ENCODE results near the gene CHDH.

GRCh38 chr3:53842436-53843194 is 3.6 kb downstream of the CHDH start:
- TF ChIP-seq POLR2A (IDR thresholded peaks at IDR 0.05; ENCODE audit: low read length) (no peak), GATA1 (IDR thresholded peaks at IDR 0.05; ENCODE audit: low read depth, low read length) (no peak)
